ENCODE data around the gene EPG5. TPM values are rescaled to one million over a fixed set of nuclear protein-coding genes. Genes with fewer than 3 reads are reported as not detected.

The EPG5 gene
- total RNA-seq, 1 donor from 2014 or later: 29.0 TPM

DNA sequence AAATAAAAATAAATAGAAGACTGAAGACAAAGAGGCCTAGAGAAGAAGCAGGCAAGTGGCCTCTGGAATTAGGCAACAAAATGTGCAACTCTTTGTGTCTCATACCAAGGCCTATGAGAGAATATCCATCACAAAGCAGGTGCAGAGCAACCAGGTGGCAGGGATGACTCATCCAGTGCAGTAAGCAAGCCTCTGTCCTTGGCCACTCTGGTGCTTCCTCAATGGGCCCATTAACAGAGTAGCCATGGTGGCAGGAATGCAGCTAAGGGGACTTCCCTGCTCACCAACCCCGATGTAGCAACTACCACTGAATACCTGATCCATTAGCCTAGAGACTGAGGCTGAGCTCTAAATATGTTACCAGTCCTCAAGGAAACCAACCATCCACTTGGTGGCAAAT, 11.0 kb upstream of the EPG5 start:
- H3K27ac Mint-ChIP-seq (ENCODE audit: unreplicated experiment): no peak overlapping the region
- H4K20me1 ChIP-seq (ENCODE audit: insufficient read depth, low read length): no peaks in the 10 kb centered on the region
- H3K4me1 ChIP-seq (ENCODE audit: insufficient read depth, low read length): no peaks in the 10 kb centered on the region
- H3K27ac ChIP-seq (ENCODE audit: low read depth, low read length): no peak overlapping the region
- no peaks in the 10 kb centered on the region for H3K27me3 ChIP-seq (ENCODE audit: insufficient read depth, low read length)
- H2AFZ ChIP-seq (ENCODE audit: low read depth, low read length): no peak overlapping the region
- peaks cover 2% of the 10 kb centered on the region for H3K9me3 Mint-ChIP-seq (ENCODE audit: unreplicated experiment)
- no peak overlapping the region for H3K4me3 ChIP-seq (ENCODE audit: insufficient read depth, low read depth, low read length)
- H3K27me3 Mint-ChIP-seq (ENCODE audit: low read depth, unreplicated experiment): peaks cover 3% of the 10 kb centered on the region
- no peak overlapping the region for H3K9ac ChIP-seq (ENCODE audit: low read length)
- H3K36me3 ChIP-seq (ENCODE audit: insufficient read depth, low read length): no peaks in the 10 kb centered on the region
- H3K4me3 Mint-ChIP-seq (ENCODE audit: unreplicated experiment): no peak overlapping the region
- TF ChIP-seq EZH2 (IDR thresholded peaks at IDR 0.05; ENCODE audit: insufficient read depth, low read length): no peak
- TF ChIP-seq, protein P1, sequence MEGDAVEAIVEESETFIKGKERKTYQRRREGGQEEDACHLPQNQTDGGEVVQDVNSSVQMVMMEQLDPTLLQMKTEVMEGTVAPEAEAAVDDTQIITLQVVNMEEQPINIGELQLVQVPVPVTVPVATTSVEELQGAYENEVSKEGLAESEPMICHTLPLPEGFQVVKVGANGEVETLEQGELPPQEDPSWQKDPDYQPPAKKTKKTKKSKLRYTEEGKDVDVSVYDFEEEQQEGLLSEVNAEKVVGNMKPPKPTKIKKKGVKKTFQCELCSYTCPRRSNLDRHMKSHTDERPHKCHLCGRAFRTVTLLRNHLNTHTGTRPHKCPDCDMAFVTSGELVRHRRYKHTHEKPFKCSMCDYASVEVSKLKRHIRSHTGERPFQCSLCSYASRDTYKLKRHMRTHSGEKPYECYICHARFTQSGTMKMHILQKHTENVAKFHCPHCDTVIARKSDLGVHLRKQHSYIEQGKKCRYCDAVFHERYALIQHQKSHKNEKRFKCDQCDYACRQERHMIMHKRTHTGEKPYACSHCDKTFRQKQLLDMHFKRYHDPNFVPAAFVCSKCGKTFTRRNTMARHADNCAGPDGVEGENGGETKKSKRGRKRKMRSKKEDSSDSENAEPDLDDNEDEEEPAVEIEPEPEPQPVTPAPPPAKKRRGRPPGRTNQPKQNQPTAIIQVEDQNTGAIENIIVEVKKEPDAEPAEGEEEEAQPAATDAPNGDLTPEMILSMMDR (IDR thresholded peaks at IDR 0.05; ENCODE audit: insufficient read depth, low read depth, low read length): no peak
- no peak for FAIRE-seq
- H3K4me1 Mint-ChIP-seq (ENCODE audit: low read depth, unreplicated experiment): no peaks in the 10 kb centered on the region
- H3K79me2 ChIP-seq (ENCODE audit: insufficient read depth, low read length): no peaks in the 10 kb centered on the region
- no peak overlapping the region for H3K4me2 ChIP-seq (ENCODE audit: low read length)
- H3K36me3 Mint-ChIP-seq (ENCODE audit: low read depth, unreplicated experiment): no peaks in the 10 kb centered on the region
- H3K9me3 ChIP-seq (ENCODE audit: insufficient read depth, low read depth, low read length): no peaks in the 10 kb centered on the region
- DNase-seq (ENCODE audit: low read depth): no peak

DNA sequence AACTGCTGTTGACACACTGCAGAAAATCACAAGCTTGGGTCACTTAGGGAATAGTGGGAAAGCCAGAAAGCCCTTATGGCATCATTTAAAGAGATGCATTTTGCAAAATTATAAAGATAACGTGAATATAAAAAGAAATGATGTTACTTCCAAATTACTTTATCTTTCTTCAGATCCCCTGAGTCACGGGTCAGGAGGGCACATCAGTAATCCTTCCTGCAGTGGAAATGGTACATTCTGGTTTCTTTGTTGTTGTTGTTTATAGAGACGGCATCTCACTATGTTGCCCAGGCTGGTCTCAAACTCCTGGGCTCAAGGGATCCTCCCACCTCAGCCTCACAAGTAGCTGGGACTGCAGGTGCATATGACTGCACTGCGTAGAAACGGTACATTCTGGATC, 9.8 kb upstream of the EPG5 start:
- DNase-seq (ENCODE audit: low read depth) (no peak), FAIRE-seq (no peak)
- Histone ChIP-seq H3K9me3 (ENCODE audit: insufficient read depth, low read depth, low read length) (no peaks in the 10 kb centered on the region), H3K79me2 (ENCODE audit: insufficient read depth, low read length) (no peaks in the 10 kb centered on the region), H4K20me1 (ENCODE audit: insufficient read depth, low read length) (no peaks in the 10 kb centered on the region), H3K27ac (ENCODE audit: low read depth, low read length) (no peak overlapping the region), H2AFZ (ENCODE audit: low read depth, low read length) (no peak overlapping the region), H3K27me3 (ENCODE audit: insufficient read depth, low read length) (no peaks in the 10 kb centered on the region), H3K4me3 (ENCODE audit: insufficient read depth, low read depth, low read length) (no peak overlapping the region), H3K4me2 (ENCODE audit: low read length) (no peak overlapping the region), H3K4me1 (ENCODE audit: insufficient read depth, low read length) (no peaks in the 10 kb centered on the region), H3K9ac (ENCODE audit: low read length) (no peak overlapping the region), H3K36me3 (ENCODE audit: insufficient read depth, low read length) (no peaks in the 10 kb centered on the region)
- H3K4me3 Mint-ChIP-seq (ENCODE audit: unreplicated experiment): no peak overlapping the region
- H3K4me1 Mint-ChIP-seq (ENCODE audit: low read depth, unreplicated experiment): no peaks in the 10 kb centered on the region
- H3K36me3 Mint-ChIP-seq (ENCODE audit: low read depth, unreplicated experiment): no peaks in the 10 kb centered on the region
- no peak overlapping the region for H3K27ac Mint-ChIP-seq (ENCODE audit: unreplicated experiment)
- H3K27me3 Mint-ChIP-seq (ENCODE audit: low read depth, unreplicated experiment): peaks cover 3% of the 10 kb centered on the region
- H3K9me3 Mint-ChIP-seq (ENCODE audit: unreplicated experiment): peaks cover 2% of the 10 kb centered on the region
- TF ChIP-seq, protein P1 (IDR thresholded peaks at IDR 0.05; ENCODE audit: insufficient read depth, low read depth, low read length): no peak
- no peak for TF ChIP-seq EZH2 (IDR thresholded peaks at IDR 0.05; ENCODE audit: insufficient read depth, low read length)

DNA sequence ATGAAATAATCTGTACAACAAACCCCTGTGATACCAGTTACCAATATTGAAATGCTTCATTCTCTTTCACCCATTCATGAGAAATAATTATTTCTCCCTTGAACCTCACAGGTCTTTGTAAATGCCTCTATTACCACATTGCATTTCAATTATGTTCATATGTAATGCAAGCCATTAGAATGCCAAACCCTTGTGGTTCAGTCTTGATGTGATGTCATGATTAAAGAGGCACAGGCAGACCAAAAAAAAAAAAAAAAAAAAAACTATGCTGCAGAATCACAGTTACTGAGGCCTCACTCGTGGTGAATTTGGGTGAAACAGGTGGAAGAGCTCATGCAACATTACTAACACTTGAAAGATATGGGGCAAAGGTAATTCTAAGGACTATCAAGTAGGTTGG, 9.4 kb upstream of the EPG5 start:
- Mint-ChIP-seq H3K27me3 (ENCODE audit: low read depth, unreplicated experiment) (peaks cover 3% of the 10 kb centered on the region), H3K4me3 (ENCODE audit: unreplicated experiment) (no peak overlapping the region), H3K36me3 (ENCODE audit: low read depth, unreplicated experiment) (no peaks in the 10 kb centered on the region), H3K9me3 (ENCODE audit: unreplicated experiment) (peaks cover 2% of the 10 kb centered on the region), H3K27ac (ENCODE audit: unreplicated experiment) (no peak overlapping the region), H3K4me1 (ENCODE audit: low read depth, unreplicated experiment) (no peaks in the 10 kb centered on the region)
- no peak for TF ChIP-seq EZH2 (IDR thresholded peaks at IDR 0.05; ENCODE audit: insufficient read depth, low read length)
- TF ChIP-seq, protein P1 (IDR thresholded peaks at IDR 0.05; ENCODE audit: insufficient read depth, low read depth, low read length): no peak
- H4K20me1 ChIP-seq (ENCODE audit: insufficient read depth, low read length): no peaks in the 10 kb centered on the region
- no peak overlapping the region for H3K4me3 ChIP-seq (ENCODE audit: insufficient read depth, low read depth, low read length)
- H3K27me3 ChIP-seq (ENCODE audit: insufficient read depth, low read length): no peaks in the 10 kb centered on the region
- DNase-seq (ENCODE audit: low read depth) (peak; percentile 56), FAIRE-seq (no peak)
- no peaks in the 10 kb centered on the region for H3K4me1 ChIP-seq (ENCODE audit: insufficient read depth, low read length)
- H2AFZ ChIP-seq (ENCODE audit: low read depth, low read length): no peak overlapping the region
- H3K79me2 ChIP-seq (ENCODE audit: insufficient read depth, low read length): no peaks in the 10 kb centered on the region
- H3K9ac ChIP-seq (ENCODE audit: low read length): no peak overlapping the region
- no peak overlapping the region for H3K4me2 ChIP-seq (ENCODE audit: low read length)
- H3K36me3 ChIP-seq (ENCODE audit: insufficient read depth, low read length): no peaks in the 10 kb centered on the region
- no peaks in the 10 kb centered on the region for H3K9me3 ChIP-seq (ENCODE audit: insufficient read depth, low read depth, low read length)
- H3K27ac ChIP-seq (ENCODE audit: low read depth, low read length): no peak overlapping the region
